ELF-1 (cell line): Measurements from ENCODE around the gene VPS8.
A peak's percentile ranks its signal among the peaks of the same experiment; 100 is the strongest.

Source experiments
- DNase-seq: peaks from one replicate; pipeline ENCODE4 v3.0.0-alpha.2; 2016; ENCODE audit warnings: low read depth, low spot score

The VPS8 gene

GRCh38 chr3:184781801-184782200 is 30.2 kb upstream of the VPS8 start:
- DNase-seq = no peak

- DNase-seq = no peak
These were observed 28.6 kb upstream of the VPS8 start for GRCh38 chr3:184783319-184783718.

- no peak for DNase-seq
These were observed 27.1 kb upstream of the VPS8 start for GRCh38 chr3:184784731-184785500.

- DNase-seq = no peak
These were observed 26.1 kb upstream of the VPS8 start for GRCh38 chr3:184785890-184786279.

- DNase-seq = no peak
These were observed 25.6 kb upstream of the VPS8 start for GRCh38 chr3:184786280-184786941.

- no peak for DNase-seq
These were observed 23.2 kb upstream of the VPS8 start for GRCh38 chr3:184788751-184789150.

GRCh38 chr3:184789314-184789998 is 22.5 kb upstream of the VPS8 start:
- no peak for DNase-seq

GRCh38 chr3:184791171-184791570 is 20.8 kb upstream of the VPS8 start:
- no peak for DNase-seq

GRCh38 chr3:184795522-184796190 is 16.3 kb upstream of the VPS8 start:
- peak; percentile 47 for DNase-seq

- peak; percentile 48 for DNase-seq
These were observed 15.4 kb upstream of the VPS8 start for GRCh38 chr3:184796551-184796950.

- DNase-seq = no peak
These were observed 15.0 kb upstream of the VPS8 start for GRCh38 chr3:184796954-184797353.

GRCh38 chr3:184798120-184798519 is 13.8 kb upstream of the VPS8 start:
- DNase-seq = no peak

- no peak for DNase-seq
These were observed 11.5 kb upstream of the VPS8 start for GRCh38 chr3:184800349-184800930.

GRCh38 chr3:184801241-184801785 is 10.7 kb upstream of the VPS8 start:
- DNase-seq = no peak

- no peak for DNase-seq
These were observed 9.8 kb upstream of the VPS8 start for GRCh38 chr3:184802150-184802549.

- DNase-seq = no peak
These were observed 7.2 kb upstream of the VPS8 start for GRCh38 chr3:184804801-184805200.

GRCh38 chr3:184805351-184806038 is 6.5 kb upstream of the VPS8 start:
- no peak for DNase-seq

- DNase-seq = no peak
These were observed 5.2 kb upstream of the VPS8 start for GRCh38 chr3:184806567-184807271.

GRCh38 chr3:184807549-184807948 is 4.4 kb upstream of the VPS8 start:
- DNase-seq = no peak

- DNase-seq = peak; percentile 66
These were observed 3.9 kb upstream of the VPS8 start for GRCh38 chr3:184808021-184808420.
